GM23248 (cell line): ENCODE results near the gene CTU2.

Source experiments
- EZH2 ChIP-seq: fragments of 200-600 bp; sonication (generic); IDR thresholded peaks from 2 replicates; pipeline ENCODE4 v1.6.1; 2018; ENCODE audit warnings: antibody characterized with exemption, mild to moderate bottlenecking; ENCODE audit not compliant: insufficient read depth, poor library complexity, severe bottlenecking
- EZH2phosphoT487 ChIP-seq: fragments of 200-600 bp; sonication (generic); IDR thresholded peaks from 2 replicates; pipeline ENCODE4 v1.6.1; 2018; ENCODE audit warnings: antibody characterized with exemption, moderate library complexity, mild to moderate bottlenecking, low read depth; ENCODE audit not compliant: insufficient read depth

GRCh38 chr16:88726981-88727380 lies 20.7 kb downstream of the CTU2 start:
- no peak for TF ChIP-seq EZH2phosphoT487
- TF ChIP-seq EZH2: no peak
